GM13977 (cell line): ENCODE results near the gene B3GLCT.

Experiments
- DNase-seq: peaks from one replicate; pipeline ENCODE4 v3.0.0; 2012; ENCODE audit warnings: low spot score
- CTCF ChIP-seq: IDR thresholded peaks from 2 replicates; pipeline ENCODE4 v1.5.1; 2012; ENCODE audit warnings: mild to moderate bottlenecking, control low read depth; ENCODE audit not compliant: insufficient read depth; ENCODE audit errors: extremely low read depth, missing control alignments
- in situ Hi-C: fragments of 300-500 bp; cut with MboI; formaldehyde crosslinking; loops from one replicate; pipeline ENCODE4 v1.12.0; 2022; ENCODE audit warnings: low sequenced_read_pairs, low pct_unique_long_range_greater_than_20kb, mixed read lengths, inconsistent platforms; ENCODE audit not compliant: unreplicated experiment

B3GLCT gene

GRCh38 chr13:31311921-31312320, 112.1 kb downstream of the B3GLCT start:
- no peak for TF ChIP-seq CTCF
- no peak for DNase-seq
- in situ Hi-C loops, result no loop called here

- in situ Hi-C loops, result no loop called here
- no peak for TF ChIP-seq CTCF
- DNase-seq, result no peak
Measured at GRCh38 chr13:31314961-31315360, 115.2 kb downstream of the B3GLCT start.

- no peak for TF ChIP-seq CTCF
- no peak for DNase-seq
- in situ Hi-C loops, result no loop called here
Measured at GRCh38 chr13:31320946-31321345, 121.2 kb downstream of the B3GLCT start.

GRCh38 chr13:31321457-31321856, 121.7 kb downstream of the B3GLCT start:
- DNase-seq, result no peak
- TF ChIP-seq CTCF, result no peak
- in situ Hi-C loops, result no loop called here

- TF ChIP-seq CTCF, result no peak
- in situ Hi-C loops, result no loop called here
- no peak for DNase-seq
Measured at GRCh38 chr13:31322026-31322425, 122.3 kb downstream of the B3GLCT start.

GRCh38 chr13:31322702-31323405, 123.1 kb downstream of the B3GLCT start:
- no peak for DNase-seq
- TF ChIP-seq CTCF, result no peak
- in situ Hi-C loops, result no loop called here
